GM21381 (cell line): ENCODE data around the gene GTF2A2.

ENCODE experiments used
- ATAC-seq: cut with Tn5 transposase; IDR thresholded peaks from one replicate; pipeline ENCODE4 v1.9.1; 2021; ENCODE audit warnings: mild to moderate bottlenecking, moderate library complexity; ENCODE audit not compliant: unreplicated experiment

Gene GTF2A2

GRCh38 chr15:59609730-59610712 lies 47.3 kb downstream of the GTF2A2 start:
- no peak for ATAC-seq

GRCh38 chr15:59605994-59606393 lies 51.3 kb downstream of the GTF2A2 start:
- no peak for ATAC-seq

GRCh38 chr15:59598461-59598860 lies 58.9 kb downstream of the GTF2A2 start:
- ATAC-seq, result no peak

GRCh38 chr15:59596640-59597039 lies 60.7 kb downstream of the GTF2A2 start:
- ATAC-seq, result no peak

GRCh38 chr15:59595434-59595915 lies 61.8 kb downstream of the GTF2A2 start:
- no peak for ATAC-seq

- no peak for ATAC-seq
These were observed 62.3 kb downstream of the GTF2A2 start for GRCh38 chr15:59594991-59595390.

- ATAC-seq, result no peak
These were observed 62.8 kb downstream of the GTF2A2 start for GRCh38 chr15:59594493-59594942.

GRCh38 chr15:59591356-59591755 lies 66.0 kb downstream of the GTF2A2 start:
- no peak for ATAC-seq

- no peak for ATAC-seq
These were observed 67.3 kb downstream of the GTF2A2 start for GRCh38 chr15:59590027-59590426.
